Epithelial cell of umbilical artery (primary cell): ENCODE results near the gene AGBL3. TPM values are rescaled to one million over a fixed set of nuclear protein-coding genes. Genes with fewer than 3 reads are reported as not detected.

Experiments used
- total RNA-seq: library from RNA; depleted of rRNA; stranded (reverse); fragments of >200 nt; gene quantifications from 2 replicates; pipeline ENCODE4 v1.2.3, GENCODE V29; 2014

AGBL3 gene
- total RNA-seq = 0.97 and 1.2 TPM in 2 replicates

DNA sequence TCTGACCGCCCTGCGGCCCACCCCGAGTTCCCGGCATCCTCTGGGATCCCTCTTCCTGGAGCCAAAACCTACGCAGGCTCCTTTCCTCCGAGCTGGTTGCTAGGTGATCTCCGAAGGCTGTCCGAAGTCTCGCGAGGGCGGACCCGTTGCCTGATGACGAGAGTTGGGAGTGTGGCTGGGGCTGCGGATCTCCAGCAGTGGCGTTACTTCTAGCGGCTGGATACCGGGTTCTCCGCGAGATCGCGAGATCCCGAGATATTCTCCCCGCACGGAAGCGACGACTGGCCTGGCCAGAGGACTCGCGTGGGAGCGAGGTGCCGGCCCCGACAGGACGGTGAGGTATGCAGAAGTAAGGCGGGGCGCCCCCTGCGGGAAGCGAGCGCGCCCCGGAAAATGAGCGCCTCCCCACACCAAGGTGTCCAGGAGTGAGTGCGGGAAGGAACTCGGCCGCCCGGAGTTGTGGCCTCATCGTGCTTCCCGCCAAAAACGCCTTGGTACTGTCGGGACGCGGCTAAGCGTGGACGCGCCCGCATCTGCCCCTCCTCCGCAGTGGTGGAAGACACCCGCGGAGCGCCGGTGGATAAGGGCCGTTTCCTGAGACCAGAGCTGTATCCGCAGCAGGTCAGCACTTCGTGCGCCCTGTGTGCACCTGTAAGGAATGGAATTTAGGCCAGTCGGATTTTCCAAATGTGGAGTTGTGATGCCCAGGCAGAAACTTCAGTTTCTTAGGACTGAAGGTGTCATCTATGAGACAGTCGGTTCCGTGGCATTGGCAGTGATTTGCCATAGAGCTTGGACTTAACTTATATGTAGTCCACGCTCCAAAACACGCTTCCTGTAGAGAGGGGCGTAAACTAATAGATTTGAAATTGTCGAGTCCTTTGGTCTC is at the start of gene AGBL3:
Gene AGBL3 (plus strand): TSS at position 146 of the 889 bp plus-strand sequence. CDS start 1,426 bp downstream, outside the sequence.

DNA sequence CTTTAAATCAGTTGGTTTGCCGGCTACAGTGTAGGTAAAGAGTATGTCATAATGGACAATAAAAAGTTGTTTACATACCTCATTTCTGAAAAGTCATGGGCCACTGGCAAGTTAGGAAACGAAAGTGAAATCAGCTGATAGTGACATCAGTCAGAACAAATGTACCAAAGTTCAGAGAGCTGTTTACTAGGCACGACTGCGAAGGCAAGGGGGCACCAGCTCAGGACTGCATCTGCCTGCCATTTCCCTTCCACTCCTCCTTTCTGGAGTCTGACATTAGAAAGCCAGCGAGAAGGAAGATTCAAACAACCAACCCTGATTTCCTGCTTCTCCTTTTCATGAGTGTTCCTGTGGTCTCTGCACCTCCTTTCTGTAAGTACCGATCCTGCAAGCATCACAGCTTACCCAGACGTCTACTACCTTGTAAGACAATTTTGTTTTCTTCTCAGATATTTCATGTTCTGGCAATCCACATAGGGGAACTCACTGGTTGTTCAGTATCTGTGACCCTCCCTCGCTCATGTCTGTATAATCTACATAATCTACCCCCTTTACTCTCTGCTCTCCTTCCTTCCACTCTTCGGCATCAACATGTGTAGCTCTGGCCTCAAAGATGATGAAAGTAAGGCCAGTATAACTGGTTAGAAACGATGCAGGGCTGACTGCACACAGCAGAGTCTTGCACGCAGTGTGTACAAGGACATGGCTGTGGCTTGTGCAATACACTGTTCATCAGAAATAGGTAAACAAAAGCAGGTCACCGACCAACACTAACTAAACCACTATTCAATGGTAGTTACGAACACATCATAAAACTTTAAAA is 161.8 kb downstream of the AGBL3 start, which contains the start of gene TMEM140:
Gene TMEM140 (plus strand): TSS at position 174 of the 823 bp plus-strand sequence. CDS start 16,370 bp downstream, outside the sequence.

DNA sequence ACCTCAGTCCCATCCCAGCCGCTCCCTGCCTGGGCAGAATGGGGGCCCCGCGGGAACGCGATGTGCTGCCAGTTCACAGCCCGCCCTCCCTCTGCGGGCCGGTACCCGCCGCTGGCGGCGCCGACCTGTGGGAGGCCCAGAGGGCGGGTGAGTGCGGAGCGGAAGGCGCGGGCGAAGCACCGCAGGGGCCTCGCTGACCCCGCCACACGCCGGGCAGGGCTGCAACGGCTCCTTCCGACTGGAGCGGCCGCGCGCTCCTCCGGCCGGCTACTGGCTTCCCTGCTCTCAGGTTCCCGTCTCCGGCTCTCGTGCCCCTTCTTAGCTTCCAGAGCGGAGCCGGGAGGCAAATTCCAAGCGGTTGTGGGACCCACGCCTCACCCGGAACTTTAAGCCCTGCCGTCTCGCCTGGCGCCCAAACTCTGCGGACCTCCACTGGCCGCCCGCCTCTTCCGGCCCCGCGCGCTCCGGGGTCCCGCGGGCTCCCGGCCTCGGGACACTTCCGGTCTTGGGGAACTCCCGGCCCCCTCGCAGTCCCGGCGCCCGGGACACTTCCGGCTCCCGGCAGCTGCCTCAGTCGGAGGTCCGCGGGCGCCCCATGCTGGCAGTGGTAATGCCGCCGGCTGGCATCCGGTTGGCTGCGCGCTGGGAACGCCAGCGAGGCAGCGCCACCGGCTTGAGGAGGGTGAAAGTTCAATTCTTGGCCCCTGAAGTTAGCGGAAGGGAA is 184.1 kb downstream of the AGBL3 start, which contains the start of gene CYREN:
Gene CYREN (minus strand): TSS at position 434 of the 724 bp plus-strand sequence. CDS start 1,785 bp downstream, outside the sequence.

Other genes starting within 250 kb of the AGBL3 start
- gene CALD1, start 206.9 kb upstream of the AGBL3 start, total RNA-seq = 248 and 255 TPM in 2 replicates
- 4.2 and 22.3 TPM in 2 replicates for gene TMEM140, start 161.6 kb downstream of the AGBL3 start, total RNA-seq
- 20.1 and 22.1 TPM in 2 replicates for gene CYREN, start 184.2 kb downstream of the AGBL3 start, total RNA-seq
- 1.9 and 2.7 TPM in 2 replicates for gene WDR91, start 225.0 kb downstream of the AGBL3 start, total RNA-seq
- gene STRA8, start 247.3 kb downstream of the AGBL3 start, total RNA-seq = not detected in 2 replicates